ENCODE measurements around the gene PRSS33. TPM values are rescaled to one million over a fixed set of nuclear protein-coding genes. Genes with fewer than 3 reads are reported as not detected.

The PRSS33 gene
- total RNA-seq, 1 donor from 2014 or later: 0.39 TPM

GRCh38 chr16:2737238-2737605 is 50.1 kb downstream of the PRSS33 start:
- Mint-ChIP-seq H3K4me1 (ENCODE audit: unreplicated experiment) (no peaks in the 10 kb centered on the region), H3K36me3 (no peaks in the 10 kb centered on the region), H3K4me3 (no peak overlapping the region), H3K9me3 (no peaks in the 10 kb centered on the region), H3K27me3 (no peaks in the 10 kb centered on the region), H3K27ac (no peak overlapping the region)
- DNase-seq (ENCODE audit: extremely low spot score, unreplicated experiment): no peak
- TF ChIP-seq CTCF (conservative IDR thresholded peaks at IDR 0.05): no peak

GRCh38 chr16:2736476-2737237 is 50.7 kb downstream of the PRSS33 start:
- H3K9me3 Mint-ChIP-seq: no peaks in the 10 kb centered on the region
- no peak overlapping the region for H3K4me3 Mint-ChIP-seq
- no peak for DNase-seq (ENCODE audit: extremely low spot score, unreplicated experiment)
- TF ChIP-seq CTCF (conservative IDR thresholded peaks at IDR 0.05): no peak
- H3K27ac Mint-ChIP-seq: no peak overlapping the region
- no peaks in the 10 kb centered on the region for H3K27me3 Mint-ChIP-seq
- H3K36me3 Mint-ChIP-seq: no peaks in the 10 kb centered on the region
- H3K4me1 Mint-ChIP-seq (ENCODE audit: unreplicated experiment): no peaks in the 10 kb centered on the region

- DNase-seq (ENCODE audit: extremely low spot score, unreplicated experiment): no peak
- H3K36me3 Mint-ChIP-seq: no peaks in the 10 kb centered on the region
- no peaks in the 10 kb centered on the region for H3K4me1 Mint-ChIP-seq (ENCODE audit: unreplicated experiment)
- no peak overlapping the region for H3K27ac Mint-ChIP-seq
- H3K9me3 Mint-ChIP-seq: no peaks in the 10 kb centered on the region
- TF ChIP-seq CTCF (conservative IDR thresholded peaks at IDR 0.05): no peak
- no peak overlapping the region for H3K4me3 Mint-ChIP-seq
- no peaks in the 10 kb centered on the region for H3K27me3 Mint-ChIP-seq
These were observed 52.4 kb downstream of the PRSS33 start for GRCh38 chr16:2734844-2735515.

Other genes with a start within 250 kb of the PRSS33 start
- gene PDPK1, start 249.5 kb downstream of the PRSS33 start, total RNA-seq (ENCODE audit: low replicate concordance): 40.8 and 57.1 TPM in 2 replicates
- 25.1 and 30.5 TPM in 2 replicates for gene KCTD5, start 105.0 kb downstream of the PRSS33 start, total RNA-seq (ENCODE audit: low replicate concordance)
- 19.0 and 24.6 TPM in 2 replicates for gene PRSS27, start 67.3 kb downstream of the PRSS33 start, total RNA-seq (ENCODE audit: low replicate concordance)
- 620 and 749 TPM in 2 replicates for gene SRRM2, start 34.9 kb downstream of the PRSS33 start, total RNA-seq (ENCODE audit: low replicate concordance)
- 237 and 243 TPM in 2 replicates for gene ELOB, start 10.3 kb downstream of the PRSS33 start, total RNA-seq (ENCODE audit: low replicate concordance)
- gene PRSS41, start 10.9 kb upstream of the PRSS33 start, total RNA-seq (ENCODE audit: low replicate concordance): not detected in 2 replicates
- gene PRSS21, start 29.7 kb upstream of the PRSS33 start, total RNA-seq (ENCODE audit: low replicate concordance): not detected in 2 replicates
- 1.5 and 1.7 TPM in 2 replicates for gene ZG16B, start 42.7 kb upstream of the PRSS33 start, total RNA-seq (ENCODE audit: low replicate concordance)
- gene PRSS22, start 70.6 kb upstream of the PRSS33 start, total RNA-seq (ENCODE audit: low replicate concordance): 42.5 and 56.8 TPM in 2 replicates
- gene FLYWCH2, start 95.7 kb upstream of the PRSS33 start, total RNA-seq (ENCODE audit: low replicate concordance): 43.1 and 45.9 TPM in 2 replicates
- gene FLYWCH1, start 124.4 kb upstream of the PRSS33 start, total RNA-seq (ENCODE audit: low replicate concordance): 17.8 and 28.6 TPM in 2 replicates
- gene KREMEN2, start 176.7 kb upstream of the PRSS33 start, total RNA-seq (ENCODE audit: low replicate concordance): 4.5 and 7.7 TPM in 2 replicates
- gene PAQR4, start 181.8 kb upstream of the PRSS33 start, total RNA-seq (ENCODE audit: low replicate concordance): 18.1 and 23.8 TPM in 2 replicates
- gene PKMYT1, start 192.9 kb upstream of the PRSS33 start, total RNA-seq (ENCODE audit: low replicate concordance): 25.1 and 42.3 TPM in 2 replicates
- gene CLDN9, start 225.4 kb upstream of the PRSS33 start, total RNA-seq (ENCODE audit: low replicate concordance): 0.99 and 3.4 TPM in 2 replicates
- 98.9 and 243 TPM in 2 replicates for gene CLDN6, start 230.6 kb upstream of the PRSS33 start, total RNA-seq (ENCODE audit: low replicate concordance)
- gene TNFRSF12A, start 232.8 kb upstream of the PRSS33 start, total RNA-seq (ENCODE audit: low replicate concordance): 24.0 and 55.5 TPM in 2 replicates
- 34.8 and 49.4 TPM in 2 replicates for gene HCFC1R1, start 236.4 kb upstream of the PRSS33 start, total RNA-seq (ENCODE audit: low replicate concordance)
- gene THOC6, start 236.5 kb upstream of the PRSS33 start, total RNA-seq (ENCODE audit: low replicate concordance): 40.1 and 50.7 TPM in 2 replicates
- gene BICDL2, start 249.4 kb upstream of the PRSS33 start, total RNA-seq (ENCODE audit: low replicate concordance): 15.2 and 28.6 TPM in 2 replicates

Measured in type B pancreatic cell (in vitro differentiated cells).